Stimulated activated CD8-positive, alpha-beta memory T cell treated with anti-CD3 and anti-CD28 coated beads, Interleukin-7, amount 100 ng/mL, for 1 hour (primary cell): ENCODE measurements around the gene VAMP5.
"Not testable (repeated sequence)": the region's sequence is repeated elsewhere in the genome, so short reads cannot be mapped to it uniquely, and the experiment has no call there.

Experiments
- DNase-seq, 2 donors: peaks; one replicate each; pipeline ENCODE4 v3.0.0-alpha.2; 2020; ENCODE audit warnings: low read depth in 2 of 2

VAMP5 gene

DNA sequence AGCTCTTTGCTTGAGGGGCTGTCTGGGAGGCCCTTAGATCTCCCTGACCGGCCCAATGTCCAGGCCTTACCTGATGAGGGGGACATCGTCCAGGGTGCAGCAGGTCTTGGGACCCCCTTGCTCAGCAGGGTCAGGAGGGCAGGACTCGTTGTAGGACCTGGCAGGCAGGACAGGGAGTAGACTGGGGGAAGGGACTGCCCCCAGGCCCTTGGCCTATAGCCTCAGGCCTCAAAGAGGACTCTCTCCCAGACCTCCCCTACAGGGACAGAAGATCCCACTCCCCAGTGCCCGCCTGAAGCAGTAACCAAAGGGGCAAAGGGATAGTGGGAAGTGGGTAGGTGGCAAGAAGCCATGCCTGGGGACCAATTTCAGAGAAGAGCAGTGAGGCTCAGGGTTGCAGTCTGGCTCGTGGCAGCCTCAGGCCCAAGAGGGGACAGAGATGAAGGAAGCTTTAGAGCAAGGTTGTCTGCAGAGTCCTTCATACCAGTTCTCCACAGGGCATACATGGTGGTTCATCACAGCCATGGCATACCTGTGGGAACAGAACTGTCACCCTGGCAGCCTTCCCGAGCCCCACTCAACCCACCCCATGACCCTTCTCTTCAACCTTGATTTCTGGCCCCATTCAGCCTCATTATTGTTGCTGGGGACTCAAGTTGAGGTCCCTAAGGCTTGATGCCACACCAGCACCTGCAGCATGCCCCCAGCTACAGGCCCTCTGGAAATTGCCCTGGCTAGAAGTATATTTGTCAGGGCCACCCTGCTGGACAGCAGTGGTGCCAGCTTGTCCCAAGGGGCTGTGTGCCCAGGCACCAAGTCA, 16.9 kb downstream of the VAMP5 start:
- no peak for DNase-seq

DNA sequence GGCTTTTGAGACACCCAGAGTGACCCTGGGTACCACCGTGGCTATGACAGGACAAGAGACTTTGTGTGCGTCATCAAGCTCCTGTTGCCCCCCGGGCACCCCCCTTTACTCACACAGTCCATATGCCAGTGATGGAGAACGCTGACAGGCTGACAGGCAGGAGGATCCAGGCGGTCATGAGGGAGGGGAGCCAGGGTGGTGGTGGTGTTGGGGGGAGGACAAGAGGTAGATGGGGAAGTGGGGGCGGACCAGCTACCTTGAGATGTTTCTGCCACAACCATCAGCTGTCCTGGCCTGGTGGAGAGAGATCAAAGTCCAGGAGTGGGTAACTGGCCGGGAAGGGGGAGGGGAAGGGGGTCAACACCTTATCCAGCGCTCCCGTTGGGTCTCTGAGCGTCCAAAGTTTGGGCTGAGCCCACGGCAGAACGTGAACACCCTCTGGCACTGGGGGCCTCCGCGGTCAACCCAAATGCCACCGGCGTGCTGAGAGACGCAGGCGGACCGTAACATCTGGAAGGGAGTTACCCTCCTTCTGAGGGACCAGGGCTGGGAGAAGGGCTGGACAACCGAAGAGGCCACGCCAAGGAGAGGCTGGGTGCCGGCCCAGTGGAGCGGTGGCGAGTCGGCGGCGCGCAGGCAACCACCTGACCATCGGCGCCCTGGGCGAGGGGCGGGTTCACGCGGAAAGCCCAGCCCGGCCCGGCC, 17.7 kb downstream of the VAMP5 start:
- no peak for DNase-seq

DNA sequence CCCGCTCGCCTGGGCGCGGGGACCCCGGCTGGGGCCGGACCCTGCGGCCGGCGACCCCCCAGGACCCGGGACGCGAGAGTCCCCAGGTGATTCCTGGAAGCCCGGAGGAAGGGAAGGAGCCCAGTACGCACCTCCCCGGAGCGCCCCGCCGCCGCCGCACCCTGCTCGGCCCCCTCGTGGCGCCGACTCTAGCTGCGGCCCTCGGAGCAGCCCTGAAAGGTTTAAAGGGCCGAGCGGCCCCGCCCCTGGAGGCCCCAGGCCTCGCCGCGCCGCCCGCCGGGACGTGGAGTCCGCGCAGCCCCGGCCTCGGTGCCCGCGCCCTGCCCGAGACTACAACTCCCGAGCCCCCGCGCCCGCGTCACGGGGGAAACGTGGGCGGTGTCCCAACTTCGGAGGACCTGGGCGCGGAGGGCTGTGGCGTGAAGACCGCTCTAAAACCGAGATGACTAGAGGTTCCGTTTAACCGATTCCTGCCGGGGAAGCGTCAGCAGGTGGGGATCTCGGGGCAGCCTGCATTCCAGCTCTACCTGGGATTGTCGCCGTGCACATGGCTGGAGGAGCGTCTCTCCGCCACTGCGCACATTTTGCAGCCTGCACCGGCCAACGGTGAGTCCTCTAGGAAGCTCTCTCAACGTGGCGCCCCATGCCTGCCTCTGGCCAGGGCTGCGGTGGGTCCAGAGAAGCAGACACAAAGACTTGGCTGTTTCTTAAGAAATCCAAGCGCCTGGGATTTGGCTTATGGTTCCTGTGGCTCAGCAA, 18.4 kb downstream of the VAMP5 start, which contains the start of gene TMEM150A:
Gene TMEM150A (minus strand): TSS at position 223 of the 759 bp plus-strand sequence. CDS start 750 bp downstream, outside the sequence.
- peak; percentile 70 to 74 for DNase-seq

DNA sequence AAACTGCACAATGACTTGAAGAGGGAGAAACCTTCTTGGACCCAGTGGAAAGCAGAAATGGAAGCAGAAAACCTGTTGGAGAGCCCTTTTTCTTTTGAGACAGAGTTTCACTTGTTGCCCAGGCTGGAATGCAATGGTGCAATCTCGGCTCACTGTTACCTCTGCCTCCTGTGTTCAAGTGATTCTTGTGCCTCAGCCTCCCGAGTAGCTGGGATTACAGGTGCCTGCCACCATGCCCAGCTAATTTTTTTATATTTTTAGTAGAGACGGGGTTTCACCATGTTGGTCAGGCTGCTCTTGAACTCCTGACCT, 19.9 kb downstream of the VAMP5 start:
- not testable (repeated sequence) for DNase-seq

DNA sequence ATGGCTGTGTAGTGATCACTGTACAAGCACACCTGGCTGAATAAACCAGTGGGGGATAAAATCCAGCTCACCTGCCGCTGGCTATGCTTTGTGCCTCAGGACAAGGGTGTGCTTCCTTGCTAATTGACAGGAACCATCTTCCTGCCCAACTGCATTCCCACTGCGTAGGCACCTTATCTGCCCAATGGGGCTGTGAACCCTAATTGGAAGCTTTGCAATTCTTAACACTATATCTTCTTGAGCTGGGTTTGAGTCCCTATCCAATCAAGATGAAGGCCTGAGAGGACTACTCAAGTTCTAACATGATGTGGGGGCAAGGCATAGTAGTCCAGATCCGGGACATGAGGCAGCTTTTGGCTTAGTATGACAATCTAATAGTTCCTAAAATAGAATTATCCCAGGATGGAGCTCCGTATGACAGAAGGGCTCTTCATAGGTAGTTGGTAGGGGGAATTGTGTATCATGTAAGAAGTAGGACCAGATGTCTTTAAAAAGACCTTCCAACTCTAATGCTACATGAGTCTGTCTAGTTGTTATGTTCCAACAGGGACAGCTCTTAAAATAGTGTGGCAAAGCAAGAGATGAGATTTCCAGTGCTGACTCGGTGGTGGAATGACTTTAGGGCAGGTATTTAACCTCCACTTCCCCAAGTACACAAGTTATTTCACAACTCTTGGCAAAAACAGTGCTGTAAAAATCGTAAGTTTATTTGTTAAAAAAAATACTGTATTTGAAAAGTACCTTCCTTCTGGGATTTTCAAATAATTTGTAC, 20.5 kb downstream of the VAMP5 start:
- no peak for DNase-seq

DNA sequence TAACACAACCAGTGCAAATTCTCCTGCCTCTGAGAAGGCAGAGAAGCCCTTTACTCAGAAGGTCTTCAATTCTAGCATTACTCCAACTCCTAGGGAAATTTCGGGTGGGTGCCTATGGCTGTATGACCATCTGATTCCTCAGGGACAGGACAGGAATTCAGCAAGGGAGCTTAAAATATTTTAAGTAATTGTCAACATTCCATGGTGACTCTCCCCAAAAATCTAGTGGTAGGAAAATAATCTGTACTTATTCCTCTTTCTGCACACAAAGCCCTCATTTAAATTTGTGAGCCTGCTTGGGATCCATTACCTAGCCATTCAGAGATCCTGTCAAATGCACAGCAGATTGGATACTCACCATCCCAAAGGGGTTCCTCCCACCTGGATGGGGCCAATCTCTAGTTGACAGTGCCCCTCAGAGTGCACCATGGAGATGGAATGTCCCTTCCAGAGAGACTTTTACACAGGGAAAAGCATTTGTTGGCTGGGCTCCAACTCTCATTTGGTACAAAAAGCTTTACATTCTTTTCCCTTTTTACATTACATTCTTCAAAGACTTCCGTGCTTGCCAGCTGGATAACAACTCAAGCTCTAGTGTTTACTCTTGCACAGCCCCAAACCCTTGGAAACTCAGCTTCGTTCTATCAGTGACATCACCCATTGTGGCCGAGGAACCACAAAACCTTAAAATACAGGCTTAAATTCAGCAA, 21.3 kb downstream of the VAMP5 start:
- no peak for DNase-seq

DNA sequence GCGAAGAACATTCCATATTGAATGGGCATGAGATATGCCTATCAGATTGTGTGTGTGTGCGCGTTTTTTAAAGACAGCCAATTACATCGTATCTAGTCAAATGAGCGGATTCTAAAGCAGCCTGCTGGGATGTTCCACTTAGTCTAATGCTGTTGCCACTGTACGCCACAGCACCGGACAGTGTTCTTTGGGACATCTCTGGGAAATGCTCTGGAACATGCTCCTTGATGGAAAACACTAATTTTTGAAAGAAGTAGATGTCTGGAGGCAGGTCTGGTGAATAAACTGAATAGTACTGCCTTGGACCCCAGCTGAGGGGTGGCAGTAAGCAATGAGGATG, 21.9 kb downstream of the VAMP5 start:
- DNase-seq, result no peak

DNA sequence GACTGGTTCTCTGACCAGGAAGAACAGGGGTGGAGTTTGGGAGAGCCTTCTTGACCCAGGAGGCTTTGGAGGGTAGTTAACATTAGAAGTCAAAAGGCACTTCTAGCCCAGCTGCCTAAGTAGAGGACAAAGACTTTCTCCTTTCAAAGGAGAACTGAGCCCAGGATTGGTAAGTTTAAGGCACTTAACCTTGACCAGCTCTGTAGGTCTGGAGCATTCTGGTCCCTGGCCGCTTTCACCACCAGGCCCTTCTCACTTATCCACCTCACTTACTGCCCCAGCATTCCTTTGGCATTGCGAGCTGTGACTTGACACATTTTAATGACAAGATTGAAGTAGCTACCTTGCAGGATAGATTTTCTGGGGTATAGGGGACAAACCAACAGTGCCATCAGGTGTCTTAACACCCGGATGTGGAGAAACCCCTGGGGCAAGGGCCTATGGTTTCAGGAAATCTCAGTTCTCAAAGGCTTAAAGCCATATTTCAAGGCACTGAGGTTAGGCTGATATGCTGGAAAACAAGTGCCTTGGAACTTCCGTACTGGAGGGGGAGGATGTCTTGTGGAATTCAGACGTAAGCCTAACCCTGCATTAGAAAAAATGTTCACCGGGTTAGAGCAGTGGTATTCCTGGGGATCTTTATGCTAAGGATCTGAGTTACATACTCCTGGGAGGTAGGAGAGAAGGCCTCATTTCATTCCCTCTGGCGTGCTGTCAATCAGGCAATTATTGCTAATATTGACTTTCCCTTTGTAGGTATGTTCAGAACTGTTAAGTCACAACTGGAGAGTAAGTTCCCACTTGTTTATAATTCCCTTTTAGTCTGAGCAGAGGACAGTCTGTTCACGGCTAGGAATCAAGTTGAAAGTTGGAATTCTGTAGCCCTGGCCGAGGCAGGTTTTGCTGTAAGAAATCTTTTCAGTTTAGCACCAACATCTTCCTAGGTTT, 23.3 kb downstream of the VAMP5 start:
- no peak for DNase-seq

DNA sequence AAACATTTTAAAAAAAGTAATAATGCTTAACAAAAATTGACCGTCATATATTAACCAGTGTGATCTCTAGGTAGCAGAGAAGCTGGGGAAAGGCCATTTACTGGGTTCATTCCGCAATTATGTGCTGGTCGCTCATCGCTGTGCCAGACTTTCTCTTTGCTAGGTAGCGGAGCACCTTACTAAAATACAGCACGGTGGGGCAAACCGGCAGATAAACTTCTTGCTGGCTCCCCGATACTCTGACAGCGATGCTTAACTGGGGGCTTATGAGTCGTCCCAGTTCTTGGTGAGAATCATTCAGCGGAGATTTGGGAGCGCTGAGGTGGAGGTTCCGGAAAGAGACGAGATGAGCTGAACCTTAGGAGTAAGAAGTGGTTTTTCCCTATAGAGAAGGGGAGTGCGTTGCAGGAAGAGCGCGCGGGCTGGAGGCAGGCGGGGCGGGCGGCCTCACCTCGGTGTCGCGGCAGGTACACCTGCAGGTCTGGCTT, 27.0 kb downstream of the VAMP5 start:
- DNase-seq, result no peak

DNA sequence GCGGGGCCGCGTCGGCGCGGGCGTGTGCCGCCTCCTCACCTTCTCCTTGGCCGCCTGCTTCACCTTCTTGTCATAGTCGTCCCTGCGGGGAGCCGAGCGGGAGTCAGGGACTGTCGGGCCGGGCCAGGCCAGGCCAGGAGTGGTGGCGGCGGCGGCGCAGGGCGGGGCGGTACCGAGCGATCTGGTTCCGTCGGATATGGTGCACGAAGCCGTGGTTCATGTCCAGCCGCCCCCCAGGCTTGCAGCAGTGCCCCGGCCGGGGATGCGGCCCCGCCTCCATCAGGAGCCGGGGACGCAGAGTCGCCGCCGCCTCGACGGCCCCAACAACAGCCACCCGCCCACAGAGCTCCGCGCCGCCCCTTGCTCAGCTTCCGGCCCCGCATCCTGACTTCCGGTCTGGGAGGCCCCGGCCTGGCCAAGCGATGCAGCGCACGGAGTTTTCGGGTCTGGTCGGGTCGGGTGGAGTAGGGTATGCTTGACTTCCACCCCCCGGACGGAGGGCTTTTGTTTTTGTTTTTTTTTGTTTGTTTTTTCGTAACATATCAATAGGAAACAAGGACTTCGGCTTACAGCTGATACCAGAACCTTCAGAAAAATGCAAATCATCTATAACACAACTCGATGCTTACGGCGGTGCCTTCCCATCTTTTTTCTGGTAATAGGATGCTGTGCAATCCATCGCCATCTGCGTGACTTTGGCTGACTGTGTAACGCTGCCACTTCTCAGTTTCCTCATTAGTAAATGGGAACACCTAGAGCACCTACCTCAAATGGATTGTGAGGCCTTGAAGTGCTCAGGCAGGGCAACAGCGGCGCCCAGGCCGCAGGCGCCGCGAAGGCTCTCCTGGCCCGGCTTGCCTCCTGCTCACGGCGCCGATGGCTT, 27.7 kb downstream of the VAMP5 start, which contains the start of gene C2orf68:
Gene C2orf68 (minus strand): TSS at position 362 of the 883 bp plus-strand sequence. CDS start 82 bp downstream, at position 280.
- peak; percentile 64 to 69 for DNase-seq

DNA sequence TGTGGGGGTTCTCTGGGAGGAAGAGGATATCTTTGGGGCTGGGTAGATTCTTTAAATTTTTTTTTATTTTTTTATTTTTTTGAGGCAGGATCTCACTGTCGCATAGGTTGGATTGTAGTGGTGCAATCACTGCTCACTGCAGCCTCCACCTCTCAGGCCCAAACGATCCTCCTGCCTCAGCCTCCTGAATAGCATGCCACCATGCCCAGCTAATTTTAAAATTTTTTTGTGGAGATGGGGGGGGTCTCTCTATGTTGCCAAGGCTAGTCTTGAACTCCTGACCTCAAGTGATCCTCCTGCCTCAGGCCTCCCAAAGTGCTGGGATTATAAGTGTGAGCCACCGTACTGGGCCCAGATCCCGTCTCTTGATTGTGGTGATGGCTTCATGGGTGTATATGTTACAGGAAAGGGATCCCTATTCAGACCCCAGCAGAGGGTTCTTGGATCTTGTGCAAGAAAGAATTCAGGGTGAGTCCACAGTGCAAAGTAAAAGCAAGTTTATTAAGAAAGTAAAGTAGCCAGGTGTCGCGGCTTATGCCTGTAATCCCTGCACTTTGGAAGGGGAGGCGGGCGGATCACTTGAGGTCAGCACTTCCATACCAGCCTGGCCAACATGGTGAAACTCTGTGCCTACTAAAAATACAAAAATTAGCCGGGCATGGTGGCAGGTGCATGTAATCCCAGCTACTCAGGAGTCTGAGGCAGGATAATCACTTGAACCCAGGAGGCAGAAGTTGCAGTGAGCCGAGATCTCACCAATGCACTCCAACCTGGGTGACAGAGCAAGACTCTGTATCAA, 29.7 kb downstream of the VAMP5 start:
- no peak for DNase-seq

DNA sequence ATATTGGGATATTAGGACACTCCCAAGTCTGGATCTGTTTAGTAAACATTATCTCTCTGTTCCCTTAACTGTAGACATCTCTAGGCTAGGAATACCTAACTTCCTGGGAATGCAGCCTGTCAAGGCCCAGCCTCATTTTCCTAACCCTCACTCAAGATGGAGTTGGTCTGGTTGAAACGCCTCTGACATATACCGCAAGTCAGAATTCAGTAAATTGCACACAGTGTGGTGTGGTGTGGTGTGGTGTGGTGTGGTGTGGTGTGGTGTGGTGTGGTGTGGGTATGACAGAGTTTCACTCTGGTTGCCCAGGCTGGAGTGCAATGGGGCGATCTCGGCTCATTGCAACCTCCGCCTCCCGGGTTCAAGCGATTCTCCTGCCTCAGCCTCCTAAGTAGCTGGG, 30.5 kb downstream of the VAMP5 start:
- DNase-seq, result not testable (repeated sequence)

DNA sequence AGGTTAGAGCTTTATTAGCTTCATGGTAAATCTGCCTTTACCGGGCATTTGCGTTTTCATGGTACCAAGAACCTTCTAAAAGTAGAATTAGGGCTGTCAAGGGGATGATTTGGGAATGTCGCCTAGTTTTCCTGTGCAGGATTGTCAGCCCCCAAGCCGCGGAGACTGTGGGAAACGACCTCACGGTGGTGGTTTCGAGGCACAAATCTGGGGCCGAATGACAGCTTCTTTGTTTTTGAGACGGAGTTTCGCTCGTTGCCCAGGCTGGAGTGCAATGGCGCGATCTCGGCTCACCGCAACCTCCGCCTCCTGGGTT, 31.1 kb downstream of the VAMP5 start:
- DNase-seq, result no peak

DNA sequence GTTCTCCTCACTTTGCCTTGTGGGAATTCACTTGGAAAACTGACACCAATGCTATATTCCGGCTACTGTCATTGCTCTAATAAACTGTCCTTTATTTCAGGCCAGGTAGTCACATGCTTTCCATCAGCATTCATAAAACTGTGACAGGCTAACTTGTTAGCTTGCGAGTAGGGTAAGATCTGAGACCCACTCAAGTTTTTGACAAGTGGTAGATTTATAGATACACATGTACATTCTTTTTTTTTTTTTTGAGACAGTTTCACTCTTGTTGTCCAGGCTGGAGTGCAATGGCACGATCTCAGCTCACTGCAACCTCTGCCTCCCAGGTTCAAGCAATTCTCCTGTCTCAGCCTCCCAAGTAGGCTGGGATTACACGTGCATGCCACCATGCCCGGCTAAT, 33.5 kb downstream of the VAMP5 start:
- DNase-seq, result not testable (repeated sequence)

DNA sequence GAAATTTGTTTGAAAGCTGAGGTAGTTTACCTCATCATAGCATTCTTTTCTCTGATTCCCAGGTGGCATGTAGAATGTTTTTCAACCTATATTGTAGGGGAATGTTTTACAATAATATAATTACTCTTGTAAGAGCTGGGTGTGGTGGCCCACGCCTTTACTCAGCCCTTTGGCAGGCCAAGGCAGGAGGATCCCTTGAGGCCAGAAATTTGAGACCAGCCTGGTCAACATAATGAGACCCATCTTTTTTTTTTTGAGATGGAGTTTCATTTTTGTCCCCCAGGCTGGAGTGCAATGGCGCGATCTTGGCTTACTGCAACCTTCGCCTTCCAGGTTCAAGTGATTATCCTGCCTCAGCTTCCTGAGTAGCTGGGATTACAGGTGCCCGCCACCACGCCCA, 35.4 kb downstream of the VAMP5 start:
- no peak for DNase-seq

DNA sequence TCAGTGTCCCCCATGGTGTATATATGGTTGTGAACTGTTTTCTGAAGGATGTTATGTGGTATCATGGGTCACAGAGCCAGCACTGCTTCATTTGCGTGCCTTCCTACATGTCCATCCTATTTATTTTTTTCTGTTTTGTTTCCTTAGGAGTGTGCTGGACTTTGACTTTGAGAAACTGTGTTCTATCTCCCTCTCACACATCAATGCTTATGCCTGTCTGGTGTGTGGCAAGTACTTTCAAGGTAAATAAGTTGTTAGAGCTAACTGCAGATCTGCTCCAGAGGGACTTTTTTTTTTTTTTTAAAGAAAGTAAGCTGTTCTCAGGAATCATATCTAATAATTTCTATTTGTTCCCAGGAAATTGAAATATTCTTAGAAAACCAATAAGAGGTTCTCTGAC, 37.1 kb downstream of the VAMP5 start:
- no peak for DNase-seq

DNA sequence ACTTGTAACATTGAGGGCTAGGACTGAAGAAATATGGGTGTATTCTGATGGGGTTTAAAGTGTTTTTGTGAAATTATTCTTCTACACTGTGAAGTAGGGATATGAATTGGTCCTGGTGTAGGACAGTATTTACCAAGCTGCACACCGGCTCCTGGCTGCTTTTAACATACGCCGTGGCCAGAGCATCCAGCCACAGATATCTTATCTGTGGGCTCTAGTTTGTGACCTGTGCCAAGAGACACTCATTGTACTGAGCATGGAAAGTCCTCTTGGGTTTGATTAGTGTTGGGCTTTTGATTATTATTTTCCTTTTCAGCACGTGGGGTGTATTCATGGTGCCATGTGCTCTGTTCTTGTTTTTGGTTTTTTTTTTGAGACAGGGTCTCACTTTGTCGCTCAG, 39.8 kb downstream of the VAMP5 start:
- no peak for DNase-seq

DNA sequence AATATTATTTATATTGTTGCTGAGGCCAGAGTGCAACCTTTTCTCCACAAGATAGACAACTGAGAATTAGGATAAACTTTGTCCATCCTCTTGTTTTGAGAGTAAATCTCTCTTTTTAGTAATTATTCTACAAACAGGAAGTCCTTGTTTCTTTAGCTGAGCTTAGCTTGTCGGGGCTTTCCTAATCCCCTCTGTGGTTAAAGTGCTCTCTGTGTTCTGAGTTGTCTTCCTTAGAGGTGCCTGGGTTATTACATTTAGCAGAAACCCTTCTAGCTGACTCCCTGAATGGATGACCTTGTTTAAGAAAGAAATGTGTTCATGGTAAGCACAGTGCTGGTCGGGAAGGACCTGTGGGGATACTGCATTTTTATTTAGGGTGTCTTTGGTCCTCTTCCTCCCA, 44.4 kb downstream of the VAMP5 start:
- no peak for DNase-seq
